HG03045 (cell line): ENCODE data around the gene GPR61.

Experiments used
- ATAC-seq: cut with Tn5 transposase; IDR thresholded peaks from one replicate; pipeline ENCODE4 v1.9.1; 2021; ENCODE audit warnings: mild to moderate bottlenecking, moderate library complexity; ENCODE audit not compliant: unreplicated experiment

GPR61 gene

DNA sequence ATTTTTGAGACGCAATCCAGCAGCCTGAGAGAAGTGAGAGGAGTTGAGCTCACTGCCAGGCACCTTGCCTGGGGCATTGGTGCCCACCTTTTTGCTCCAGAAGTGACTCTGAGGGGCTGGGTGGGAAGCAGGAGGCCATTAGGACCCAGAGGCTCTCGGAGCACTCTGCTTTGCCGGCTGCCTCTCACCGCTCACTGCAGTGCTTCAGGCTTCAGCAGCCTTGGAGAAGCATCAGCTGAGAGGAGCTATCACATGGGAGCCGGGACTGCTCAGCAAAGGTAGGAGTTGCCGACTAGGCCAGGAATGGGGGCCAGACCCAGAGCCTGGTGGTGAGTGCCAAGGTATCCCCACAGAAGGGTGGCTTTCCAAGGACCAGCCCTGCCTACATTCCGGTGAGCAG, at the start of gene GPR61:
GPR61 (plus strand) TSS at position 197 of the 400 bp plus-strand sequence. CDS start 3,151 bp downstream, outside the sequence.
- ATAC-seq = no peak

DNA sequence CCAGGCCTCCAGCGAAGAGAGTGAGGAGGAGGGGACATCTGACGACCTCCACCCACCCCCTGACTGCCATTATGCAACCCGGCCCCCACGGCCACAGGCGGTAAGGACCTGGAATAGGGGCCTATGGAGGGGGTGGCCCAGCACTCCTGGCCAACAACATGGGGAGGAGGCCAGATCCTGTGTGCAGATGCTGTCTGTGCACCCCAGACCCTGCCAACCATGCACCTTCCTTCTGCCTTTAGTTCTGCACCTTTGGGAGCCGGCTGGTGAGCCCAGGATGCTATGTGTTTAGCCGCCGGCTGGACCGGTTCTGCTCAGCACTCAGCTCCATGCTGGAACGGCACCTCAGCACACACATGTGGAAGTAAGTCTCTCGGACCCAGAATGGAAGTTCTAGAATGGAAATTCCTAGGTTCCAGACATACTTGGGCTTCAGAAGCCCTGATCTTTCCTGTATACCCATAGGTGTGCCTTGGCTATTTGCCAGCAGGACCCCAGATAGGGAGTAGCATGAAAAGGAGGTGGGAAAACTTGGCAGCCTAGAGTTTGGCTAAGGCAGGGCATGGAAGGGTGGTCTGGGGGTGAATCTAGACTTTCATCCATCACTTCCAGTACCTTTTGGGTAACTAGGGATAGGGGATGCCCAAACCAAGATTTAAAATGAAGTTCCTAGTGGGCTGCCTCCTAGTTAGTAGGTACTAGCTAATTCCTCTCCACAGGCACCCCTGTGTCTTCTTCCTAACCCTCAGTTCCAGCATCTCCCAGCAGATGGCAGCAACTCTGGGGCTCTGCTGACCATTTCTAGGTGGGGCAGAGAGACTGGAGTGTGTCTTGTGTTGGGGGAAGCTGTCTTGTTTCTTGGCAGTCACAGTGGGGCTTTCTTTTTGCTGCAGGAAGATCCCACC, 49.4 kb upstream of the GPR61 start:
- no peak for ATAC-seq

DNA sequence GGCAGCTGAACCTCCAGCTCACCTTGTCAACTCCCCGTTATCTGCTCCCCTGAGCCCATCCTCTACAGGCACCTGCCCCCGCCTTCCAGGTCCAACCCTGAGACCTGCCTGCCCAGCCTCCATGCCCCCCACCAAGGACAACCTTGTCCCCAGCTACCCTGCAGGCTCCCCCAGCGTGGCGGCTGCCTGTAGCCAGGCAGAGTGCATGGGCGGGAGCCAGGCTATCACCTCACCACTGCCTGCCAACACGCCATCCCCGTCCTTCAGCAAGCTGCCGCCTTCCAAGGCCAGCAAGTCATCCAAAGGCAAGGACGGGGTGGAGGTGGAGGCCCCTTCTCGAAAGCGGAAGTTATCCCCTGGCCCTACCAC, 48.8 kb upstream of the GPR61 start:
- ATAC-seq = no peak

- ATAC-seq = no peak
These were observed 48.3 kb upstream of the GPR61 start for GRCh38 chr1:109491372-109491771.

- ATAC-seq = no peak
These were observed 46.9 kb upstream of the GPR61 start for GRCh38 chr1:109492779-109493178.

GRCh38 chr1:109493227-109493626, 46.4 kb upstream of the GPR61 start:
- no peak for ATAC-seq

GRCh38 chr1:109493805-109494539, 45.7 kb upstream of the GPR61 start, which contains the start of gene CYB561D1:
Gene CYB561D1, plus strand, starts transcription at chr1:109494094. Its CDS starts 46 bp downstream, at chr1:109494140.
- ATAC-seq = peak; percentile 91

DNA sequence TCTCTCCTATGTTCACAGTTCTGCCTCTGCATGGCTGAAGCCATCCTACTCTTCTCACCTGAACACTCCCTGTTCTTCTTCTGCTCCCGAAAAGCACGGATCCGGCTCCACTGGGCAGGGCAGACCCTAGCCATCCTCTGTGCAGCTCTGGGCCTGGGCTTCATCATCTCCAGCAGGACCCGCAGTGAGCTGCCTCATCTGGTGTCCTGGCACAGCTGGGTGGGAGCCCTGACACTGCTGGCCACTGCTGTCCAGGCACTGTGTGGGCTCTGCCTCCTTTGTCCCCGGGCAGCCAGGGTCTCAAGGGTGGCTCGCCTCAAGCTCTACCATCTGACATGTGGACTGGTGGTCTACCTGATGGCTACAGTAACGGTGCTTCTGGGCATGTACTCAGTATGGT, 43.9 kb upstream of the GPR61 start:
- no peak for ATAC-seq

GRCh38 chr1:109497449-109498160, 42.1 kb upstream of the GPR61 start:
- no peak for ATAC-seq

- no peak for ATAC-seq
These were observed 41.4 kb upstream of the GPR61 start for GRCh38 chr1:109498161-109498801.

DNA sequence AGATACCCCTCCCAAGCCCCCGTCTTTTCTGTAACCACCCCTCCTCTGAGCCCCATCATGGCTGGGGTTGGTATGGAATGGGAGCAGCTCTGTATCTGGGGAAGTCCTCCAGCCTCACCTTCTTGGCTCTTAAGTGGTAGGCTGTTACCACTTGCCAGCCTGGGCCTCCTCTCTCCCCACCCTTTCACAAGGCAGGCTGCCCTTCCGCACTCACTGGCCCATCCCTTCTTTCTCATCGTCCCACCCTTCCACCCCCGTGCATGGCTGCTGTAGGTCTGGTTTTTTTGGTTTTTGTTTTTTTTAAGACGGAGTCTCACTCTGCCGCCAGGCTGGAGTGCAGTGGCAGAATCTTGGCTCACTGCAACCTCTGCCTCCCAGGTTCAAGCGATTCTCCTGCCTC, 40.6 kb upstream of the GPR61 start:
- no peak for ATAC-seq

GRCh38 chr1:109499661-109500536, 39.8 kb upstream of the GPR61 start:
- no peak for ATAC-seq

GRCh38 chr1:109500941-109501381, 38.7 kb upstream of the GPR61 start:
- ATAC-seq = no peak

- no peak for ATAC-seq
These were observed 37.9 kb upstream of the GPR61 start for GRCh38 chr1:109501644-109502363.

DNA sequence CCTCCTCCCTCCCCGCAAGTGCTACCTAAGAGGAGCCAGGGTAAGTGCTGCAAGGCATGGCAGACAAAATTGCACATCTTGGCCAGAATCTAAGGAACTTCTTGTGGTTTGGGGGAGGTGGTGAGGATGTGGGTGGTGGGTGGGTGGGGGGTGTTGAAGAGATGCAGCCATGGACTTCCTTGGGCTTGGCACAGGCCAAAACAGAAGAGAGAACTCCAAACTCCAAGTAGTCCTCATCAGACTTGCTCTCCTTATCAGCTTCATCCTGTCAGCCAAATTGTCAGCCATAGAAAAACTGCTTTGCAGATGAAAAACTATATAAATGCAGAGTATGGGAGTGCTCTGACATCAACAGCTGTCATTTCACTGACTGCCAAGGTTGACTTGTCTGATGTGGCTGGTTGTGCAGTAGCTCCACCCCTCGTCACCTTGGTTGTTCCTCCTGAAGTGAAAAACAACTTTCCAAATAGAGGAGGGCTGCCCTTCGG, 37.3 kb upstream of the GPR61 start:
- ATAC-seq = no peak

DNA sequence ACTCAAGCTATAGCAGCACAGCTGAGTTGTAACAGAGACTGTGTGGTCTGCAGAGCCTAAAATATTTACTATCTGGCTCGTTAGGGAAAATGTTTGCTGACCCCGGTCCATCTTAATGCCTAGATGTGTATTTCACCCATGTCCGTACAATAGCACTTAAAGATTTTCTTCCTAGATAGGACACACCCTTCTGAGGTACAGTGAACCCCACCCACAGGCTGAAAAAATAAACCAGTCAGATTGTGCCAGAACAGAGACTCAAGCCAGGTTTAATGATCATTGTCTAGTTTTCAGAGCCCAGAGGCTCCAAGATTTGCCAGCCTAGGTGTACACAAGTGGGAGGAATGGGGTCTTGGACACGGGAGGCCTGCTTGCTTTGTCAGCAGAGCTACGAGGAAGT, 35.7 kb upstream of the GPR61 start:
- ATAC-seq = no peak

- no peak for ATAC-seq
These were observed 34.7 kb upstream of the GPR61 start for GRCh38 chr1:109504974-109505373.

- ATAC-seq = no peak
These were observed 31.4 kb upstream of the GPR61 start for GRCh38 chr1:109508001-109508872.
